DMS53 treated with DMSO at 0.1 percent for 48 hours (cell line): ENCODE measurements around the gene CDRT4.

Source experiments
- DNase-seq: peaks from one replicate; lab custom pipeline; 2025; ENCODE audit not compliant: unreplicated experiment; lab: John Stamatoyannopoulos, UW

CDRT4 gene

DNA sequence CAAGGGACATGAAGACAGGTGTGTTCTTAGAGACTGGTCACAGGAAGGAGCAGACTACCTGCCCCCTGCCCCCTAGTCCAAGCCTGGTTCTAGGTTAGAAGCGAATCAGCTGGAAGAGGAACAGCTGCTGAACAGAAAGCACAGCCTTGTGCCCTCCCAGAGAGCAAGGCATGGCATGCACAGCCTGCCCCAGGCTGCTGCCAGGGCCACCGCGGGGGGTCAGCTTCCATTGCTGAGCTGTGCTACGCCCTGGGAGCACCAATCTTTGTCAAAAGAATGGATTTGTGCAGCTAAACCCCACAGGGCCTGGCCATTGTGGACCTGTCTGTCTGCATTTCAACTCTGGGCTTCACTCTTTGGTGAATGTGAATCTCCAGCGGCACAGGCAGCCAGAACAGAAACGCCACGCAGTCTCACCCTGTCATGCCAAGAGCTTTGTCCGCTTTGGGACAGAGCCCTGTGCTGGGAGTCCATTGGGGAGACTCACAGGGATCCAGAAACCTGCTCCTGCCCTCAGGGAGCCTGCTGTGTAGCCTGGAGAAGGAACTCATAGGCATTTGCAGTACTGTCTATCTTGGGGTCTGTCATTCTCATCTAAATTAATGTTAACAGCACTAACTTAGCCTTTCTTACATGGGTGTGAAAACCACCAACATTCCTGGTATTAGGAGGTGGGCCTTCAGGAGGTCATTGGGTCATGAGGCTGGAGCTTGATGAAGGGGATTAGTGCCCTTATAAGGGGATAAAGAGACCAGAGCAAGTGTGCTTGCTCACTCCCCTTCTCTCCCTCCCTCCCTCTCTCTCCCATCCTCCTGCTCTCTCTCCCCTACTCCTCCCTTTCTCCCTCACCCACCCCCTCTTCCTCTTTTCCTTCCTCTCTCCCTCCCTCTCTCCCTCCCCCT, 25.6 kb upstream of the CDRT4 start:
- DNase-seq, result no peak

DNA sequence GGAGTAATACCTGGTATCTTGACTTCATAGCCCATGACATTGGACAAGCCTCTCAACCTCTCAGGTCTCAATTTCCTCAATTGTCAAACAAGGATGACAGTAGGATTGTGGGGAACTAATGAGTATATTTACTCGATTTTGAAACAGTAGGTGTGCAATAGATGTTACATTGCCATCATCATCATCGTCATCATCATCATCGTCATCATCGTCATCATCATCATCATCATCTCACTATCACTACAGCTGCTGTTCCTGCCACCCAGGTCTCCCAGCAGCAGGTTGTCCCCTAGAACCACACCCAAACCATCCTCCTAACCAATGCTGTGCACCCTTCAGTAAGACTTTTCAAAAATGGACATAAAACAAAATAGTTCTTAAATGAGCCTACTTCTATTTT, 24.8 kb upstream of the CDRT4 start:
- DNase-seq, result no peak

DNA sequence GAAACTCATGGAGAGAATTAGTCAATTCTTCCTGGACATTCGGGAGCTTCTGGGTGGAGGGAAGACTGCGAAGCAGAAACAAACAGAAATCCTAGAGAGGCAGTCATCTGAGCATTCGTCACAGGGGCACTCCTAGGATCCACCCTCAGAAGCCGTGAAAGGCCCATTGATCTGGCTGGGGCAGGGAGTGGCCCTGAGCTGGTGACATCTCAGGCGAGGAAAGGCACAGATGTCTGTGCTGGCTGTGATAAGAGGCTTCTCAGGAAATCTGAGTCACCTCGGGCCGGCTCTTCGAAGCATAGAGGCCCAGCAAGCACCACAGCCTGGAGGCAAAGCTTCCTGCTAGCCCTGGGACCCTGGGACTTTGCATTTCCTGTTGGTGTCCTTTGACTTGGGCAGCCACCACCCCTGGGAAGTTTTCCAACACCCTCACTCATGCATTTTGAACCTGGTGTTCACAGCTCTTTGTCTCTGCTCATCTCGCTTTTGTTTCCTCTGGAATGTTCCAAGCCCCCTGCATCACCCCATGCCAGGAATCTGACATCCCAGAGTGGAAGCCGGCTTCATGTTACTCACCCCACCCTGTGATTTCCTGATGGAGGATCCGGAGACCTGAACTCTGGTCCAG, 23.3 kb upstream of the CDRT4 start:
- no peak for DNase-seq

DNA sequence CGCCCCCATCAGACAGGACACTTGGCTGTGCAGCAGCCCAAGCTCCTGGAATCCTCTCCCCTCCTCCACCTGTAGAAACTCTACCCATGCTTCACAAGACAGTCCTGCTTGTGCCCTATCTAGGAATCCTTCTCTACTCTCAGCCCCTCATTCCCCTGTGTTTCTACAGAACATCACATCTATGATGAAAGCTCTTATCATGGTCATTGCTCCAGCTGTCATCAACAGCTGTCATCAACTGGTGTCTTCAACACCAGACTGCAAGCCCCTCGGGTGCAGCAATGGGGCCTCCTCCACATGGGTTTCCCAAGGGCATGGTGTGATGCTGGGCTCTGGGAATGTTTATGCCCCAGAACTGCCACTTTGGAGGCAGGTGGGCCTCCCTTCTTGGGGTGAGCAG, 21.1 kb upstream of the CDRT4 start:
- no peak for DNase-seq

DNA sequence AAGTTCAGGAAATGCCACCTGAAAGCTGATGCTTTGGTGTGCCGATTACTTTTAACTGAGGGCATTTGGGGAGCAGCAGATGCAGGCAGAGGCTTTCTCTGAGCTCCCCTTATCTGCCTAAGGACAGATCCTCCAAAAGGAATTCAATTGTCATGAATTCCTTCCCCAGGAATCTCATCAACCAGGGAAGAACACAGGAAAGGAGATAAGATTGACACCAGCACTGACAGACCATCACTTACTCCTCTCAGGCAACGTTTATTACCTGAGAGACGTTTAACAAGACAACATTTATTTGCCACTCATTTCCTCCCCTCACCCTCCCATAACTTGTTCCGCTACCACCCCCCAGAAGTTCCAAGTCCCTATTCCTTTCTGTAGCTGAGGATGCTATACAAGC, 17.6 kb upstream of the CDRT4 start:
- no peak for DNase-seq

DNA sequence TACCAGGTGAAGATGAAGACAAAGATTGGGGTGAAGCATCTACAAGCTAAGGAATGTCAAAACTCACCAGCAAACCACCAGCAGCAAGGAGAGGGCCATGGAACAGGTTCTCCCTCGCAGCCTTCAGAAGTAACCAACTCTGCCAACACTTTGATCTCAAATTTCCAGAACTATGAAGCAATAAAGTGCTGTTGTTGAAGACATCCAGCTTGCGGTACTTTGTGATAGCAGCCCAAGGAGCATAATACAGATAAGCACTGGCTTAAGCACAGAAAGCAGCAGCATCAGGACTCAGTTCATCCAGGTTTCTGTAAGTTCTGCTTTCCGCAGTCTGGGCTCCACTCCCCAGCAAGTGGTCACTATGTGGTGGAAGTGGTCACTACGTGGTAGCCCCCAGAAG, 16.0 kb upstream of the CDRT4 start:
- no peak for DNase-seq

DNA sequence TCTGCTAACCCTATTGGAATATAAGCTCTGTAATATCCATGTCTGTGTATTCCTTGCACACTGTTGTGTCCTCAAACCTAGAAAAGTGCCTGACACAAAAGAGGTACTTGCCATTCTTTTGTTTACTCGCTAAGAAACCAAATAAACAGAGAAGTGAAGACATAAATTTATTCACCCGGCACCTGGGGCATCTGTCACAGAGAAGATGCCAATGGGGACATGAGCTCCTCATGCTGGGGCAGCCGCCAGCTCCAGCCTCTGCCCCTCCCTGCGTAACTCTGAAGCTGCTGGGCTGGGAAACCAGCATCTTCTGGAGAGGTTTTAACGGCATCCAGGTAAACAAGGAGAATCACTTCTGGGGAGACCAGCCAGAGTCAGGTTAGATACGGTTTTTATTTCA, 15.1 kb upstream of the CDRT4 start:
- no peak for DNase-seq

DNA sequence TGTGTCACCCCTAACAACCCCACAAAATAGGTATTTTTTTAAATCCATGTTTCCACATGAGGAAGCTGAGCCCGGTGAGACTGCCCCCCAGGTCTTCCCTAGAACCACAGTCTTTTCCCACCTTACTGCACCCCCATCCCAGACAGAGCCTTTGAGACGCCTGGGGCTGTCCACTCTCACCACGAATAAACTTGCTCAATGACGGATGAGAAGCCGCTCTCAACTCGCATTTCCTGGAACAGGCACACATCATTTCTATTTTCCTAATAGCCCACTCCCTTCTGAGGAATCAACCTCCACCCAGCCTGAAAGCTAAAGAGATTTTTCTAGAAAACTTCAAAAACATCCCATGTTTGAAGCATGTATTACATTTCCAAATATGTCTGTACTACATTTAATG, 14.1 kb upstream of the CDRT4 start:
- DNase-seq, result no peak

DNA sequence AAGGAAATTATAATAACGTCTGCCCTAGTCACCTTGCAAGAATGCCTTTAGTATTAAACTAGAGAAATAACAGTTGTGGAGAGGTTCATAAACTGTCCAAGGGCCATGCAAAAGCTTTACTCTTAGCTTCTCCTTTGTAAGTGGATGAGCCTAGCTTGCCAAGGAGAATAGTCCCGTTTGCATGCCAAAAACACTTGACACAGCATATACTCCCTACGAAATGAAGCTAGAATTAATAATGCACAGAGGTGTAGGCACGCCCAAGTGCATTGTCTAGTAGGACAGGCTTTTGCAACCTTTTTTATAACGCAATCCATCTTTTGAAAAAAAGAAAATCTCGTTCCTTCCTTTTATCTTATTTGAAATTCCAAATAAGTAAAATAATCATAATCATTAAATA, 12.8 kb upstream of the CDRT4 start:
- DNase-seq, result no peak

DNA sequence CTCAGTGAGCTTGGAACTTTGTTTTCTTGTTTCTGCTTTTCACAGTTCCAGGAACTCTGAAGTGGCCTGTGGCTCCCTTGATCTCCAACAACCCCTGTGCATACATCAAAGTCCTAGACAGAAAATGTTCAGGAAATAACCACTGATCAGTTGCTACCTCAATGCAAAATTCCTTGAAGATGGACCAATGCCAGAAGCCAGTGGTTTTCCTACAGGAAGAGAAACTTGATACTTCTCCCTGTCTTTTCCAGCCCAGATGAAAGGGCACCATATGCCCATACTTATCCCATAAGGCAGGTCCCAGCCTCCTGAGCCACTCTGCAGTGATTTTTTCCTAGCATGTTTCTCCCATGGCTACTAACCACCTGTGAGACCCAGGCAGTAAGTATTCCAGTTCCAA, 12.3 kb upstream of the CDRT4 start:
- no peak for DNase-seq

DNA sequence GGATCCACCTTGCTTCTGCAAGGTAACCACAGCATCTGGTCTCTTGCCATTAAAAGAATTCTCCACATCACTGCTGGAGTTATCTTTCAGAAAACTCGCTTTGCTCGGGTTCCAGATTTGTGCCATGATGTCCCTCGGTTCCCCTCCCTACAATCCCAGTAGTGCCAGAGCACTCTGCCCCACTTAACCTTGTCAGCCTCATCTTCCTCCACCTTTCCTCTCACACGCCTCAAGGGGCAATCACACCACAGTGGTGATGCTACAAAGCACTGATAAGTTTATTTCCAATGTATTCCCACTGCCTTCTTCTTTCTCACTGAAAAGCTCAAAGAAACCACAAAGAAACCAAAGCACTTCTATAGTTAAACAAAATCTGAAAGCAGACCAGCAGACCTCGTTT, 11.4 kb upstream of the CDRT4 start:
- no peak for DNase-seq

DNA sequence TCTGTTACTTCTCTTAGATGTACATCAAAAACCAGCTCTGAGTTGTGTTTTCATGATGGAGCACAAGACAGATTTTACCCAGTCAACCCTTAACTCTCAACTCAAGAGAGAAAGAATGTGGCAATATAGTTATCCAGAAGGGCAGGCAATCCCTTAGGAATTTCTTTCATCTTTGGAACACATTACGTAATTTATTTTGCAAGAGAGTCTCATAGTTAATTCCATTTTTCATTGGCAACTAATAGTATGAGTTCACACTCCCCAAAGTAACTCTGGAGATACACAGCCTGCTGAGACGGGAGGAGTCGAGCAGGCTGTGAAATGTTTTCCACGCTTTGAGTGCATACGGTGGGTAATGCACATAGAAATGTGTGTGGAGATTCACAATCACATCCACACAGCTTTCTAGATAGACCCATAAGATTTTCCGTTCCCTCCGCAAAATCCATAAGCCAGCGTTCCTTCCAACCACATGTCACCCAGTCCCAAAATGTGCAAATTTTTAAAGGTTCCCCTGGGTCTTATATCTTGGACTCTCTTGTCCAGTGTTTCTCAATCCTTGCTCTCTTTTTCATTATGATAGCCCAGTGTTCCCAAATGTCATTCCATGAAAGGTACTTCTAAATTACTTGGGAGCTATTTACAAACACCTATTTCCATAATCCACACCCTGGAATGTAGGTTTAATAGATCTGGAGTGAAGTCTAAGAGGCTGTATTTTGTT, 8.4 kb upstream of the CDRT4 start:
- DNase-seq, result no peak

DNA sequence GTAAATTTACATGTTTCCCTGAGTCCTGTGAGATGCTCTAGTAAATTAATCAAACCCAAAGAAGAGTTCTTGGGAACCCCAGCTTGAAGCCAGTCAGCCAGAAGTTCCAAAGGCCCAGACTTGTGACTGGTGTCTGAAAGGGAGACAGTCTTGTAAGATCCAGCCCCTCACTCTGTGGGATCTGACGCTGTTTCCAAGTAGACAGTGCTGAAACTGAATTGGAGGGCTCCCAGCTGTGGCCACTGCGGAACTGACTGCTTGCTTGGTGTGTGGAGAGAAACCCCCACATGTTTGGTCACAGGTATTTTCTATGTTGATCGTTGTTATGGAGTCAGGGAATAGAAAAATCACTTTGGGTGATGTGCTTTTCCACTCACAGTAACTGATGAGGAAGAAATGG, 5.5 kb upstream of the CDRT4 start:
- no peak for DNase-seq

DNA sequence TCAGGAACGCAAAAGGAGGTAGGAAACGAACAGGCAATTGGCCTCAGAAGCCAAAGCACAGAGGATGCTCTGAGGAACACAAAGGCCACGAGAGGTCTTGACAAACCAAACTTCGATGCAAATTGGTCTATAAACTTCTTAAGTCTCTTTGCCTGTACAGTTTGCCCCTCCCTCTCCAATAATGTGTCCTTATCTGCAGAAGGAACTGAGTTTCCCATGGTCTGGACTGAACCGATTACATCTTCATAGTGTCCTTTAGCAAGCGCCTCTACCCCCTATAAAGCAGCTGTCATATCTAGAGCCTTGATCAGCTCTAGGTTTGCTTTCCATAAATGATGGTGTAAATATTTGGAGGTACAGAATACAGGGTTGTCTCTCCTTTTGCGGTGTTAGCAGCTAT, 3.1 kb upstream of the CDRT4 start:
- no peak for DNase-seq

DNA sequence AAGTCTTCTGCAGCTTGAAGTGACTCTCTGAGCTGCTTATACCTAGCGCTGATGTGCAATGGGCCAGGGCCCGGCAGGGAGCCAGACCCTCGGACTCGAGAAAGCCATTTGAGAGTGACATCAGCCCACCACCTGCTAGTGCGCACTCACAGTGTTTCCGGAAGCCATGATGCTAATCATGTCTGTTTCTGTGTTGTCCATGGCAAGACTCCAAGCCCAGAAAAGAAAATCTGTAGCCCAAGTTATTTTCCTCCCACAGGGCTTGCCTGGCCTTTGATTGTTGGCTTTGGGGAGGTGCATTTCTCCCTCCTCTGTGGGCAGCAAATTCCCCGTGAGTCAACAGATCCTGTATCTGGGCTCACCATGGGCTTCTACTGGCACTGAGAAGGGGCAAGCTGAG, 1.8 kb upstream of the CDRT4 start:
- no peak for DNase-seq

DNA sequence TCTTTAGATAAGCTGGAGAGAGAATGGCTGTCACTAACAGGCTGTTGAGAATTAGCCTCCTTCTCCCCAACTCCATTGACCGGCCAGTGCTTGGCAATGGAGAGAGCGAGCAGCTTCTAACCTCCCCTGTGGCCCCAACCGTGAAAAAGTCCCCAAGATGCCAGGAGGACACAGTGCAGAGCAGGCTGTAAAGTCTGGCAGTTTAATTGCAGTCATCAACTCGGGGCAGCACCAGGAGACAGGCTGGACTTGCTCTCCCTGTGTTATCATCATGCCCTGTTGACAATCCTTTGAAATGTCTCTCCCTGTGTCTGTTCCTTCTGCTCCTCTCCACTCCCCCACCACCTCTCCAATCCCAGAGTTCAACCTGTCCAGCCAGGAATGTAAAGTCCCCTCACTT, 705 bp upstream of the CDRT4 start:
- DNase-seq, result no peak

DNA sequence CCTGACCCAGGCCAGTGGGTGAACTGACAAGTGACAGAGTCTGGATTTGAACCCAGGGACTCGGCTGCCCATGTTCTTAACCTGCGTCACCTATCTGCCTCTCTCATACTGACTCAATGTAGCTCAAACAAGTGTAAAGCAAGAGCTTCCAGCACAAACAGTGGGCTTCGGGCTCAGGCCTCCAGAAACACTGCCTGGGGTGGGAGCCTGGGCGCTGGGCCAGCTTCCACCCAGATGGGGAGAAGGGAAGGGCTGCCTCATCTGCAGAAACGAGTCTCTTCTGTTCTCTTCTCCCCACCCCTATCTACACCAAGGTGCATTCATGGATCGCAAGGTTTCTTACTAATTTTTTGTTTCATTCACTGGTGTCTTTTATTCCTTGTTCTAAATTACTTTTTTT, 1.3 kb downstream of the CDRT4 start:
- no peak for DNase-seq

DNA sequence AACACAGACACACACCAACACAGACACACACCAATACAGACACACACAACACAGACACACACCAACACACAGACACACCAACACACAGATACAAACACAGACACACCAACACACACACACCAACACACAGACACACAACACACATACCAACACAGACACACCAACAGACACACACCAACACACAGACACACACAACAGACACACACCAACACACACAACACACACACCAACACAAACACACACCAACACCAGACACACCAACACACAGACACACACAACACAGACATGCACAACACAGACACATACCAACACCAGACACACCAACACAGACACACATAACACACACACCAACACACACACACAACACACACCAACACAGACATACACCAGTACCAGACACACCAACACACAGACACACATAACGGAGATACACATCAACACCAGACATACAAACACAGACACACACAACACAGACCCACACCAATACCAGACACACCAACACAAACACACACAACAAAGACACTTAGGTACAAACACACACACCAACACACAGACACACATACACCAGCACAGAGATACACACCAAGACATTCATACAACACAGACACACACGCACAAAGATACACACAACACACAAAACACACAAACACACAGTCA, 2.2 kb downstream of the CDRT4 start:
- DNase-seq, result no peak

DNA sequence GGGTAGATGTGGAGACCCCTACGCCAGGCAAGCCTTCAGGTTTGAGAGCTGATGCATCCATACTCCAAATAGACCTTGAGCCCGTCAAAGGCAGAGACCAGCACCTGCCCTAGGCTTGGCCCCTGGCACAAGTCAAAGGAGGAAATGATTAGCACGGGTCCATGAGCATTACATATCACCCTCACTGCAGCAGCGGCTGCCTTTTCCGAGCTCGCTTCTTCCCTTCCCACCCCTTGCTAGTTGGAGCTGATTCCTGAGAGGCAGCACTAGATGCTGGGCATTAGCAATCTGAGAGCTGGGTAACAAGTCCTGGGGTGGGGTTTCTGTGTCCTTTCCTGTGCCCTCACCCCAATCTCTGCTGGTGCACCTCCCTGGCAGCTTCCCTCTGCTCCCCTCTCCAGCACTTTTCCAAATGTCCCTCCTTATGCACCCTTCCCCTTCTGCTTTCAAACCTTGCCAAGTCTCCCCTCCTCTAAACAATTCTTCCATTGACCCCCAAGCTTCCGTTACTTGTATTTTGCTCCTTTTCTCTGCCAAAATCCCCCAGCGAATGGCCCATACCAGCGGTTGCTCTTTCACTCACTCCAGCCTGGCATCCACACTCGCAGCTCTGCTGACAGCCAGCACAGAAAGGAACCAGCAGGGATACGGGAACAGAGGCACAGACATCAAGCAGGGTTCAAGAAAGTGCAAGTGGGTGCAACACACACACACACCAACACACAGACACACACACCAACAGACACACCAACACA, 3.0 kb downstream of the CDRT4 start:
- no peak for DNase-seq

DNA sequence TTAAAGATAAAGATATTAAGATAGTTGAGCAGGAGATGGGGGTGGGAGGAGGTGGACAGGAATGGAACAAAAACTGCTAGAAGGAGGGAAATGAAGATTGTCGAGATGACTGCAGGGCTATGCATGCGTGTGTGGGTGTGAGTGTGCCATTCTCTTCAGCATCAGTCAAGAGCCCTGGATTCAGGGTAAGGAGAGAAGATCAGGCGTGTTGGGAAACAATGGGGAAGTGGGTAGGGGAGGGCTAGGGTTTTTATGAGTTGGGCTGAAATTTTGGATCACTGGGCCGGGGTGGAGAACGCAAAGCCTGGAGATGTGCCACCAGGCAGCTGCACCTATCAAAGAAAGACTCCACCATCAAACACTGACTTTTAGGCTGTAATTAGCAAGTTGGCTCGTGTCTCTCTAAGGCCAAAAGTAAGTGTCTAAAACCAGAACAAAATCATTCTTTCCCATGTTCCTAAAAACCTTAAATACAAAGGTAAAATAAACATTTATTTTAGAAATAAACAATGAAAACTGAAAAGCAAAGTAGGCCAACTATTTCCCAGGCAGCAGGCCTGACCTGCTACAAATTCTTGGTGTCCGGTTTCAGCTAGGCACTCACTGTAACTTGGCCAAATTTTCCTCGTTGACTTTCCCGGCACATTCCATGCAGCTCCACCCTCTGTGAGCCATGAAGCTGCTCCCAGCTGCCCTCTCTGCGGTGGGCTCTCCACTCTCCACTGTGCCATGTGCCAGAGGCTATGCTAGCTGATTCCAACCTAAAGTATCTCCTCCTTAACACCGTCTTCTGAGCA, 4.2 kb downstream of the CDRT4 start:
- DNase-seq, result no peak
